ENCODE data around the gene STON2.

STON2 gene

GRCh38 chr14:81331229-81332021 lies 68.7 kb downstream of the STON2 start:
- DNase-seq, result no peak

GRCh38 chr14:81330619-81331122 lies 69.5 kb downstream of the STON2 start:
- no peak for DNase-seq

GRCh38 chr14:81329640-81330381 lies 70.3 kb downstream of the STON2 start:
- no peak for DNase-seq

GRCh38 chr14:81326451-81326850 lies 73.7 kb downstream of the STON2 start:
- DNase-seq, result no peak

GRCh38 chr14:81324011-81324410 lies 76.1 kb downstream of the STON2 start:
- DNase-seq, result no peak

- no peak for DNase-seq
Observed at GRCh38 chr14:81323093-81323492, 77.0 kb downstream of the STON2 start.

GRCh38 chr14:81319946-81320345 lies 80.2 kb downstream of the STON2 start:
- DNase-seq, result no peak

- DNase-seq, result no peak
Observed at GRCh38 chr14:81319314-81319713, 80.8 kb downstream of the STON2 start.

- DNase-seq, result no peak
Observed at GRCh38 chr14:81315341-81315740, 84.8 kb downstream of the STON2 start.

- no peak for DNase-seq
Observed at GRCh38 chr14:81314443-81315175, 85.5 kb downstream of the STON2 start.

- no peak for DNase-seq
Observed at GRCh38 chr14:81313775-81314429, 86.2 kb downstream of the STON2 start.

- no peak for DNase-seq
Observed at GRCh38 chr14:81313200-81313599, 86.9 kb downstream of the STON2 start.

GRCh38 chr14:81312289-81312876 lies 87.7 kb downstream of the STON2 start:
- DNase-seq, result no peak

- no peak for DNase-seq
Observed at GRCh38 chr14:81311778-81312177, 88.3 kb downstream of the STON2 start.

GRCh38 chr14:81311141-81311540 lies 89.0 kb downstream of the STON2 start:
- no peak for DNase-seq

- DNase-seq, result no peak
Observed at GRCh38 chr14:81310606-81311005, 89.5 kb downstream of the STON2 start.

- no peak for DNase-seq
Observed at GRCh38 chr14:81309511-81309910, 90.6 kb downstream of the STON2 start.

GRCh38 chr14:81305743-81306142 lies 94.4 kb downstream of the STON2 start:
- no peak for DNase-seq

- no peak for DNase-seq
Observed at GRCh38 chr14:81305065-81305464, 95.1 kb downstream of the STON2 start.

GRCh38 chr14:81303258-81303935 lies 96.7 kb downstream of the STON2 start:
- DNase-seq, result no peak

GRCh38 chr14:81302638-81303037 lies 97.5 kb downstream of the STON2 start:
- DNase-seq, result no peak

GRCh38 chr14:81301813-81302212 lies 98.3 kb downstream of the STON2 start:
- no peak for DNase-seq

Measured in cerebellar nuclear complex (tissue), 1 donor.